Fibroblast of villous mesenchyme (primary cell): Measurements from ENCODE around the gene KRT3. TPM values are rescaled to one million over a fixed set of nuclear protein-coding genes. Genes with fewer than 3 reads are reported as not detected.
A peak's percentile ranks its signal among the peaks of the same experiment; 100 is the strongest.
"Not testable (repeated sequence)": the region's sequence is repeated elsewhere in the genome, so short reads cannot be mapped to it uniquely, and the experiment has no call there.

Source experiments
- DNase-seq: peaks from one replicate; pipeline ENCODE4 v3.0.0-alpha.2; 2010; ENCODE audit warnings: low read depth
- H3K4me3 ChIP-seq: 2 replicates; pipeline ENCODE4 v1.5.1; 2011; ENCODE audit warnings: low read depth, mild to moderate bottlenecking, low read length
- total RNA-seq: library from RNA; depleted of rRNA; stranded (reverse); fragments of >200 nt; gene quantifications from 2 replicates; pipeline ENCODE4 v1.2.3, GENCODE V29; 2012
- TF ChIP-seq, protein P1 (sequence below): IDR thresholded peaks from 2 replicates; pipeline ENCODE4 v1.5.1; 2012; ENCODE audit warnings: low read depth, mild to moderate bottlenecking, low read length; ENCODE audit not compliant: insufficient read depth

The KRT3 gene
- total RNA-seq, 1 donor = not detected

- no peak overlapping the region for H3K4me3 ChIP-seq
- TF ChIP-seq, protein P1, sequence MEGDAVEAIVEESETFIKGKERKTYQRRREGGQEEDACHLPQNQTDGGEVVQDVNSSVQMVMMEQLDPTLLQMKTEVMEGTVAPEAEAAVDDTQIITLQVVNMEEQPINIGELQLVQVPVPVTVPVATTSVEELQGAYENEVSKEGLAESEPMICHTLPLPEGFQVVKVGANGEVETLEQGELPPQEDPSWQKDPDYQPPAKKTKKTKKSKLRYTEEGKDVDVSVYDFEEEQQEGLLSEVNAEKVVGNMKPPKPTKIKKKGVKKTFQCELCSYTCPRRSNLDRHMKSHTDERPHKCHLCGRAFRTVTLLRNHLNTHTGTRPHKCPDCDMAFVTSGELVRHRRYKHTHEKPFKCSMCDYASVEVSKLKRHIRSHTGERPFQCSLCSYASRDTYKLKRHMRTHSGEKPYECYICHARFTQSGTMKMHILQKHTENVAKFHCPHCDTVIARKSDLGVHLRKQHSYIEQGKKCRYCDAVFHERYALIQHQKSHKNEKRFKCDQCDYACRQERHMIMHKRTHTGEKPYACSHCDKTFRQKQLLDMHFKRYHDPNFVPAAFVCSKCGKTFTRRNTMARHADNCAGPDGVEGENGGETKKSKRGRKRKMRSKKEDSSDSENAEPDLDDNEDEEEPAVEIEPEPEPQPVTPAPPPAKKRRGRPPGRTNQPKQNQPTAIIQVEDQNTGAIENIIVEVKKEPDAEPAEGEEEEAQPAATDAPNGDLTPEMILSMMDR = no peak
- no peak for DNase-seq
Observed at GRCh38 chr12:52797529-52797894, 1.6 kb upstream of the KRT3 start.

GRCh38 chr12:52796839-52797528, 1.1 kb upstream of the KRT3 start:
- TF ChIP-seq, protein P1 = no peak
- DNase-seq = no peak
- no peak overlapping the region for H3K4me3 ChIP-seq

DNA sequence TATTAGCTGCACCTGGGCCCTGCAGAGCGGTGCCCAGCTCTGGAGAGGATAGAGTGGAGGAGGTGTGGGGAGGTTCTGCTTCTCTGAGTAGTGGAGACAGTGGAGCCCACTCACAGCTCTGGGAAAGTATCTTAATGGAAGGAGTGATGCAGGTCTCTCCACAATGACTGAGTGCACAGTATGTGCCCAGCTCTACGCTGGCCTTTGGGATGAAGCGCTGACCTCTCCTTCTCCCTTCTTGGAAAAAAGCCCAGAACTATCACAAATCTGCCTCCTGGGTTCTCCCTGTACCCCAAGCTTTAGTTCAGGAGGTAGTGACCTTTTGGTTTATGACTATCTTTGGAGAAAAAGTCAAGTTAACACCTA, 495 bp upstream of the KRT3 start:
- TF ChIP-seq, protein P1 = no peak
- DNase-seq = no peak
- H3K4me3 ChIP-seq = no peak overlapping the region

DNA sequence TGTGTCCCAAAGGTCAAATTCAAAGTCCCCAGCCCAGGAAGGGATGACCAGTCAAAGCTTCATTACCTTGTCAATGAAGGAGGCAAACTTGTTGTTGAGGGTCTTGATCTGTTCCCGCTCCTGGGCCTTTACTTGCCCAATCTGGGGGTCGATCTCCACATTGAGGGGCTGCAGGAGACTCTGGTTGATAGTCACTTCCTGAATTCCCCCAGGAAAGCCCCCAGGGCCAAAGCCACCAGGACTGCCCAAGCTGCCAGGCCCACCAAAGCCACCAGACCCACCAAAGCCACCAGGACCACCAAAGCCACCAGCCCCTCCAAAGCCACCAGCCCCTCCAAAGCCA, 614 bp downstream of the KRT3 start:
- H3K4me3 ChIP-seq, DNase-seq: not testable (repeated sequence)

DNA sequence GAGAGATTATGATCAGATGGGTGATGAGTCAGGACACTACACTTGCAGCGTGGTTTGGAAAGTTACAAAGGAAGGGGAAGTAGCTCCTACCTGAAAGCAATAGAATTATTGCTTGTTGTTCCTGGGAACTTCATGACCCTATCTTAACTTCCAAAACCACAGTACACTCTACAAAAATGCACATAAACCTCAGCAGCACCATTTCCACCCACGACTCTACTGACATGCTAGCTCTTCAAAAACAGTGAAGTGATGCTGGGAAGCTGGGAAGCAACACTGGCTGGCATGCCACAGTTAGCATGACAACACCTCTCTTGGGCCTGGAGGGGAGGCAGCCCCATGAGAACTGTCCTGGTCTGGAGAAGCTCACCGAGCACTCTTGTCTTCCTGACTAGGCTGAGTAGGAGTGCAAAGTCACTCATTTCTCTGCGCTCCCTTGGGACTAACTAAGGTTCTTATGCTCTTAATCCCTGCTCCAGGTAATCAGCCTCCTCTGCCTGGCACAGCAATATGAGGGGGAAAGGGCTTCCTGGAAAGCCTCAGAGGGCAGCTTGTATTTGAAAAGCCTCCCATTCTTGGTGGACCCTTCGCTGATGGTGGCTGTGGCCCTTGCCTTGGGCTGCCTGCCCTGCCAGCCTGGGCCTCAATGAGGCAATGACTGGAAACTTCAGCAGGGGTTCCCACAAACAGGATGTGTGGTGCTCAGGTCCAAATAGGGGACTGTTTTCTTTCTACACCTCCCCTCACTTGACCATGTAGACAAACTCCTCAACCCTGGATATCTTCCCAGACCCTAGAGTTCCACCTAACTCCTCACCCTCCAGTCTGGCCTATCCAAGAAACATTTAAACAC, 1.2 kb downstream of the KRT3 start:
- TF ChIP-seq, protein P1 = no peak
- H3K4me3 ChIP-seq = no peak overlapping the region
- peak; percentile 30 for DNase-seq

GRCh38 chr12:52792185-52793029, 3.5 kb downstream of the KRT3 start:
- TF ChIP-seq, protein P1 = no peak
- no peak overlapping the region for H3K4me3 ChIP-seq
- DNase-seq = no peak
